Measurements from ENCODE around the gene SH2D1B.

- no peak for TF ChIP-seq POLR2AphosphoS5 (IDR thresholded peaks at IDR 0.05; ENCODE audit: low read length)
- TF ChIP-seq SRF (IDR thresholded peaks at IDR 0.05; ENCODE audit: low read depth in 2 of 2, low read length in 2 of 2): no peak
- no peak for TF ChIP-seq ZBTB11 (CRISPR knock-in tag; IDR thresholded peaks at IDR 0.05)
- TF ChIP-seq EP300 (IDR thresholded peaks at IDR 0.05; ENCODE audit: borderline replicate concordance in 1 of 2, control insufficient read depth in 1 of 2, low read depth in 2 of 2, low read length in 2 of 2): no peak
- TF ChIP-seq, protein P1, sequence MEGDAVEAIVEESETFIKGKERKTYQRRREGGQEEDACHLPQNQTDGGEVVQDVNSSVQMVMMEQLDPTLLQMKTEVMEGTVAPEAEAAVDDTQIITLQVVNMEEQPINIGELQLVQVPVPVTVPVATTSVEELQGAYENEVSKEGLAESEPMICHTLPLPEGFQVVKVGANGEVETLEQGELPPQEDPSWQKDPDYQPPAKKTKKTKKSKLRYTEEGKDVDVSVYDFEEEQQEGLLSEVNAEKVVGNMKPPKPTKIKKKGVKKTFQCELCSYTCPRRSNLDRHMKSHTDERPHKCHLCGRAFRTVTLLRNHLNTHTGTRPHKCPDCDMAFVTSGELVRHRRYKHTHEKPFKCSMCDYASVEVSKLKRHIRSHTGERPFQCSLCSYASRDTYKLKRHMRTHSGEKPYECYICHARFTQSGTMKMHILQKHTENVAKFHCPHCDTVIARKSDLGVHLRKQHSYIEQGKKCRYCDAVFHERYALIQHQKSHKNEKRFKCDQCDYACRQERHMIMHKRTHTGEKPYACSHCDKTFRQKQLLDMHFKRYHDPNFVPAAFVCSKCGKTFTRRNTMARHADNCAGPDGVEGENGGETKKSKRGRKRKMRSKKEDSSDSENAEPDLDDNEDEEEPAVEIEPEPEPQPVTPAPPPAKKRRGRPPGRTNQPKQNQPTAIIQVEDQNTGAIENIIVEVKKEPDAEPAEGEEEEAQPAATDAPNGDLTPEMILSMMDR (IDR thresholded peaks at IDR 0.05 in 2 of 3, conservative IDR thresholded peaks at IDR 0.05 in 1 of 3; ENCODE audit: control insufficient read depth in 2 of 3, extremely low read depth in 1 of 3, insufficient read depth in 1 of 3, low read depth in 3 of 3, low read length in 3 of 3): no peak
- no peak for TF ChIP-seq EZH2 (IDR thresholded peaks at IDR 0.05; ENCODE audit: borderline replicate concordance, control insufficient read depth, low read depth, low read length)
- TF ChIP-seq KDM1A (IDR thresholded peaks at IDR 0.05; ENCODE audit: borderline replicate concordance): no peak
- no peak for TF ChIP-seq POLR2A (IDR thresholded peaks at IDR 0.05; ENCODE audit: low read depth, low read length)
- TF ChIP-seq, protein P2, sequence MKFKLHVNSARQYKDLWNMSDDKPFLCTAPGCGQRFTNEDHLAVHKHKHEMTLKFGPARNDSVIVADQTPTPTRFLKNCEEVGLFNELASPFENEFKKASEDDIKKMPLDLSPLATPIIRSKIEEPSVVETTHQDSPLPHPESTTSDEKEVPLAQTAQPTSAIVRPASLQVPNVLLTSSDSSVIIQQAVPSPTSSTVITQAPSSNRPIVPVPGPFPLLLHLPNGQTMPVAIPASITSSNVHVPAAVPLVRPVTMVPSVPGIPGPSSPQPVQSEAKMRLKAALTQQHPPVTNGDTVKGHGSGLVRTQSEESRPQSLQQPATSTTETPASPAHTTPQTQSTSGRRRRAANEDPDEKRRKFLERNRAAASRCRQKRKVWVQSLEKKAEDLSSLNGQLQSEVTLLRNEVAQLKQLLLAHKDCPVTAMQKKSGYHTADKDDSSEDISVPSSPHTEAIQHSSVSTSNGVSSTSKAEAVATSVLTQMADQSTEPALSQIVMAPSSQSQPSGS (IDR thresholded peaks at IDR 0.05; ENCODE audit: low read length): no peak
- no peak for TF ChIP-seq ZBTB33 (IDR thresholded peaks at IDR 0.05)
- TF ChIP-seq JUND (IDR thresholded peaks at IDR 0.05; ENCODE audit: low read depth, low read length): no peak
- no peak for TF ChIP-seq PBX3 (IDR thresholded peaks at IDR 0.05; ENCODE audit: insufficient replicate concordance, low read depth, low read length)
- no peak for TF ChIP-seq BRCA1 (IDR thresholded peaks at IDR 0.05; ENCODE audit: low read depth, low read length)
- no peak for TF ChIP-seq CEBPB (IDR thresholded peaks at IDR 0.05; ENCODE audit: borderline replicate concordance in 1 of 2, low read depth in 2 of 2, low read length in 2 of 2)
Observed at GRCh38 chr1:162380061-162380846, 31.7 kb downstream of the SH2D1B start.
